Brain microvascular endothelial cell (primary cell): Measurements from ENCODE around the gene NECAB3.
"Not testable (repeated sequence)": the region's sequence is repeated elsewhere in the genome, so short reads cannot be mapped to it uniquely, and the experiment has no call there.

Experiments
- DNase-seq: peaks from one replicate; pipeline ENCODE4 v3.0.0-alpha.2; 2020
- H3K27ac ChIP-seq: fragments of 250-450 bp; sonication (Bioruptor Pico); 2 replicates; pipeline ENCODE4 v1.5.1; 2020; ENCODE audit warnings: mild to moderate bottlenecking, moderate library complexity
- H3K27me3 ChIP-seq: fragments of 250-450 bp; sonication (Bioruptor Pico); replicated peaks from 2 replicates; pipeline ENCODE4 v1.5.1; 2020; ENCODE audit warnings: mild to moderate bottlenecking
- H3K36me3 ChIP-seq: fragments of 250-450 bp; sonication (Bioruptor Pico); replicated peaks from 2 replicates; pipeline ENCODE4 v1.5.1; 2020; ENCODE audit warnings: mild to moderate bottlenecking
- H3K4me3 ChIP-seq: 2 replicates; pipeline ENCODE4 v1.5.1; 2011; ENCODE audit warnings: low read depth, mild to moderate bottlenecking, control low read depth, low read length, moderate library complexity
- in situ Hi-C: cut with HindIII; loops from 2 replicates; pipeline ENCODE4 v1.10.0; 2017; ENCODE audit warnings: low sequenced_read_pairs, low pct_ligation_motif_present
- TF ChIP-seq, protein P1 (sequence below): IDR thresholded peaks from 2 replicates; pipeline ENCODE4 v1.5.1; 2011; ENCODE audit warnings: low read depth, mild to moderate bottlenecking, moderate library complexity, low read length, control low read depth, inconsistent platforms; ENCODE audit errors: missing control alignments

The NECAB3 gene

DNA sequence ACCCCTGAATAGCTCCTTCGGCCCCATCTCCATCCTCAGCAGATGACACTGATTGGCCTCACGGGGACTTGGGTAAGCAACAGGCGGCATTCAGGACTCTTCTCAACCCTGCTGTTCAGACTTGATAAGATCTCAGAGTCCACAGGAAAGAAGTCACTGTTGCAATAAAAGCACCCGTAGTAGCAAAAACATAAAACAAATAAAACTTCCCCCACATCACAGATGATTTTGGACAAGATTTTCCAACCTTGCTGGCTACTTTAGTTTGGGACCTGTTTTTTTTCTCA lies 29.2 kb downstream of the NECAB3 start:
- TF ChIP-seq, protein P1, sequence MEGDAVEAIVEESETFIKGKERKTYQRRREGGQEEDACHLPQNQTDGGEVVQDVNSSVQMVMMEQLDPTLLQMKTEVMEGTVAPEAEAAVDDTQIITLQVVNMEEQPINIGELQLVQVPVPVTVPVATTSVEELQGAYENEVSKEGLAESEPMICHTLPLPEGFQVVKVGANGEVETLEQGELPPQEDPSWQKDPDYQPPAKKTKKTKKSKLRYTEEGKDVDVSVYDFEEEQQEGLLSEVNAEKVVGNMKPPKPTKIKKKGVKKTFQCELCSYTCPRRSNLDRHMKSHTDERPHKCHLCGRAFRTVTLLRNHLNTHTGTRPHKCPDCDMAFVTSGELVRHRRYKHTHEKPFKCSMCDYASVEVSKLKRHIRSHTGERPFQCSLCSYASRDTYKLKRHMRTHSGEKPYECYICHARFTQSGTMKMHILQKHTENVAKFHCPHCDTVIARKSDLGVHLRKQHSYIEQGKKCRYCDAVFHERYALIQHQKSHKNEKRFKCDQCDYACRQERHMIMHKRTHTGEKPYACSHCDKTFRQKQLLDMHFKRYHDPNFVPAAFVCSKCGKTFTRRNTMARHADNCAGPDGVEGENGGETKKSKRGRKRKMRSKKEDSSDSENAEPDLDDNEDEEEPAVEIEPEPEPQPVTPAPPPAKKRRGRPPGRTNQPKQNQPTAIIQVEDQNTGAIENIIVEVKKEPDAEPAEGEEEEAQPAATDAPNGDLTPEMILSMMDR = no peak
- no peak for DNase-seq
- H3K36me3 ChIP-seq = peaks cover 12% of the 10 kb centered on the region
- in situ Hi-C loops = no loop called here
- H3K4me3 ChIP-seq = no peak overlapping the region
- no peaks in the 10 kb centered on the region for H3K27me3 ChIP-seq
- H3K27ac ChIP-seq = no peak overlapping the region

DNA sequence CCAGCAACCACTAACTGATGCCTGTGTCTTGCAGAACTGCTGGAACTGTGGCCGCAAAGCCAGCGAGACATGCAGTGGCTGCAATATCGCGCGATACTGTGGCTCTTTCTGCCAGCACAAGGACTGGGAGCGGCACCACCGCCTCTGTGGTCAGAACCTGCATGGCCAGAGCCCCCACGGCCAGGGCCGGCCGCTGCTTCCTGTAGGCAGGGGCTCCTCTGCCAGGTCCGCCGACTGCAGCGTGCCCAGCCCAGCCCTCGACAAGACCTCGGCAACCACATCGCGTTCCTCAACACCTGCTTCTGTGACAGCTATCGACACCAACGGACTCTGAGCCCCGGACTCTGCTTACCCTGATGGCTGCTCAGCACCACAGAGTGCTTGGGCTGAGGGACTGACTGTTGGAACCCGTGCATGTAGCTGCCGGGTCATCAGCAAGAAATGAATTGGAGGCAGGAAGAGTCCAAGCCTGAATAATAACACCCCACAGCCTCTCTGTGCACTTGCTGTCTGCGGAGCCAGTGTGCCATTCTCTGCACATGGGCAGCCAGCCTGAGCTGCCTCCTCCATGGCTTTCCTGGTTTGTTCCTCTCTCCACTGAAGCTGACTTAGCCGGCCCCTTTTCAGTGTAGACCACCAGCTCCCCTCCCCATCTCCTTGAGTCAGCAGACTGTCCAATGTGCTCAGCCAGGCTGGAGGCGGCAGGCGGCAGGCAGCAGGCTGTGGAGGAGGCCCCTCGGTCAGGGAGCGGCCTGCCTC lies 29.7 kb downstream of the NECAB3 start:
- Histone ChIP-seq H3K36me3 (peaks cover 12% of the 10 kb centered on the region), H3K4me3 (no peak overlapping the region), H3K27ac (no peak overlapping the region), H3K27me3 (no peaks in the 10 kb centered on the region)
- DNase-seq = no peak
- in situ Hi-C loops = no loop called here
- TF ChIP-seq, protein P1 = no peak

DNA sequence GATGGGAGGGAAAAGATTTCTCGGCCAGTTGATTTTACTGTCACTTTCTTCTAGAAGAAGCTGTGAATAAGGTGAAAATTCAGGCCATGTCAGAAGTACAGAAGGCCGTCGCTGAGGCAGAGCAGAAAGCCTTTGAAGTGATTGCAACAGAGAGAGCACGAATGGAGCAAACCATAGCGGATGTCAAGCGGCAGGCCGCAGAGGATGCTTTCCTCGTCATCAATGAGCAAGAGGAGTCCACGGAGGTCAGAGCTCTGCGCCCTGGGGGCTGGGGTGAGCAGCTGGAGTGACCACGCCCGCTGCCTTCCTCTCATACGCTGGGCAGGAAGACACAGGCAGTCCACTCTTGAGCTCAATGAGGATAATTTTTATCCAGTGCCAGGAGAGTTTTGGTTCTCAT lies 33.9 kb downstream of the NECAB3 start:
- in situ Hi-C loops = no loop called here
- Histone ChIP-seq H3K27me3 (no peaks in the 10 kb centered on the region), H3K27ac (no peak overlapping the region), H3K4me3 (no peak overlapping the region), H3K36me3 (peaks cover 12% of the 10 kb centered on the region)
- TF ChIP-seq, protein P1 = no peak
- peak; percentile 24 for DNase-seq

DNA sequence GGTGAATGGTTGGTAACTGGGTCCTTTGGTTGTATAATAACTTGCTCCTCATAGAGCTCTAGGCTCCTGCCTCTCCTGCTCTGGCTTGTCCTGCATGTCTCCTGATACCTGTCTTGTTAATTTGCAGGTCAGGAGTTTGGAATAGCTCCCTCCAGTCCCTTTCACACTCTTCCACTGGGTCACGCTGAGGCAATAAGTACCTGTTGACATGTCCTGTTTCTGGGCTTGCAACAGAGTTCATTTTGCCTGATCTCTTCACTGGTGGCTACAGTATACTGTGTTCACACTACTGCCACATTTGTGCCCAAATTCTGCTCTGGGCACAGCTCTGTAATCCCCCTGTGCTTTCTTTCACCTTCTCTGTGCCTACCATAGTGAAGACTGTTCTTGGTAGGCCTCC lies 37.5 kb downstream of the NECAB3 start:
- H3K27me3 ChIP-seq = no peaks in the 10 kb centered on the region
- H3K36me3 ChIP-seq = peaks cover 10% of the 10 kb centered on the region
- H3K27ac ChIP-seq = no peak overlapping the region
- in situ Hi-C loops = no loop called here
- TF ChIP-seq, protein P1 = no peak
- no peak for DNase-seq
- H3K4me3 ChIP-seq = no peak overlapping the region

DNA sequence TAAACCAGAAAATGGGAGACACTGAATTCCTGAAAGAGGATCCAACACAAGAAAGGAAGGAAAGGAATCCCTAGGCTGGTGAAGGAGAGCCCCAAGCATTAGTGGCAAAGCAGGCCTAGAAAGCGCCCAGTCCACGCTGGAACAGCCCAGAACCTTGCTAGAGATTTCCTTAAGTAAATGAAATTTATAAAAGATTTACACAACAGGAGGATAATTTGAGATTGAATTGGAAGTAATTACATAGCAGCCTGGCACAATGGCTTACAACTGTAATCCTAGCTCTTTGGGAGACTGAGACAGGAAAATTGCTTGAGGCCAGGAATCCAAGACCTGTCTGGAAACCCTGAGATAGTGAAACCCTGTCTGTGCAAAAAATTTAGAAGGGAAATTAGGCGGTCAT lies 38.9 kb downstream of the NECAB3 start:
- Histone ChIP-seq H3K27ac (no peak overlapping the region), H3K4me3 (no peak overlapping the region), H3K36me3 (peaks cover 10% of the 10 kb centered on the region), H3K27me3 (no peaks in the 10 kb centered on the region)
- TF ChIP-seq, protein P1 = no peak
- in situ Hi-C loops = no loop called here
- no peak for DNase-seq

DNA sequence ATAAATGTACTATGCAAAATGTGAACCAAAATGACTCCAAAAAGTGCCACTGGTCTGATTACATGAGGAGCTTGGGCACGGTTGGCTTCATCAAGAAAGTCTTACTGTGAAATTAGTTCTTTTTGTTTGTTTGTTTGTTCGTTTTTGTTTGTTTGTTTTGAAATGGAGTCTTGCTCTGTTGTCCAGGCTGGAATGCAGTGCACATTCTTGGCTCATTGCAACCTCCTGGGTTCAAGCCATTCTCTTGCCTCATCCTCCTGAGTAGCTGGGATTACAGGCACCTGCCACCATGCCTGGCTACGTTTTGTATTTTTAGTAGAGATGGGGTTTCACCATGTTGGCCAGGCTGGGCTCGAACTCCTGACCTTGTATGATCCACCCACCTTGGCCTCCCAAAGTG lies 42.3 kb downstream of the NECAB3 start:
- H3K4me3 ChIP-seq, H3K27ac ChIP-seq, H3K27me3 ChIP-seq, in situ Hi-C loops, DNase-seq: not testable (repeated sequence)
- H3K36me3 ChIP-seq = peaks cover 12% of the 10 kb centered on the region
